Naive B cell (primary cell): Measurements from ENCODE around the gene MYH9. TPM values are rescaled to one million over a fixed set of nuclear protein-coding genes. Genes with fewer than 3 reads are reported as not detected.
"Not testable (repeated sequence)": the region's sequence is repeated elsewhere in the genome, so short reads cannot be mapped to it uniquely, and the experiment has no call there.

Source experiments
- ATAC-seq, 2 donors: fragments of 150-1000 bp; cut with Tn5 transposase; 2 replicates each; pipeline ENCODE4 v1.10.0; 2021; ENCODE audit warnings: low read depth in 2 of 2, mild to moderate bottlenecking in 2 of 2, moderate library complexity in 2 of 2
- DNase-seq: peaks from one replicate; pipeline ENCODE4 v3.0.0; 2022
- H3K27ac Mint-ChIP-seq, 6 donors: one replicate each; pipeline ENCODE4 v1.8.0; 2020 to 2022; ENCODE audit warnings: mild to moderate bottlenecking in 6 of 6, mixed read lengths in 6 of 6, moderate library complexity in 5 of 6, inconsistent platforms in 2 of 6
- H3K27me3 Mint-ChIP-seq, 3 donors: one replicate each; pipeline ENCODE4 v1.8.0; 2021 to 2022; ENCODE audit warnings: mixed read lengths in 3 of 3, mild to moderate bottlenecking in 1 of 3
- H3K36me3 Mint-ChIP-seq, 2 donors: one replicate each; pipeline ENCODE4 v1.8.0; 2020 to 2022; ENCODE audit warnings: mixed read lengths in 2 of 2, inconsistent platforms in 1 of 2, mild to moderate bottlenecking in 1 of 2
- H3K4me1 Mint-ChIP-seq, 3 donors: one replicate each; pipeline ENCODE4 v1.8.0; 2020 to 2022; ENCODE audit warnings: mixed read lengths in 3 of 3, inconsistent platforms in 1 of 3, mild to moderate bottlenecking in 1 of 3, moderate library complexity in 1 of 3
- H3K4me3 Mint-ChIP-seq, 8 donors: one replicate each; pipeline ENCODE4 v1.8.0; 2020 to 2022; ENCODE audit warnings: mild to moderate bottlenecking in 8 of 8, mixed read lengths in 8 of 8, moderate library complexity in 8 of 8, inconsistent platforms in 2 of 8
- H3K9me3 Mint-ChIP-seq, 7 donors: one replicate each; pipeline ENCODE4 v1.8.0; 2020 to 2022; ENCODE audit warnings: mixed read lengths in 7 of 7, mild to moderate bottlenecking in 5 of 7, inconsistent platforms in 2 of 7, moderate library complexity in 1 of 7
- polyA plus RNA-seq, 6 donors: library from polyadenylated mRNA; unstranded; fragments of 300-500 nt; fragmentation: Illumina TruSeq; gene quantifications; one replicate each; pipeline ENCODE4 v1.2.3, GENCODE V29; 2021; ENCODE audit warnings: low read depth in 6 of 6

The MYH9 gene
- polyA plus RNA-seq, 6 donors from 2014 or later: 17.3 to 255 (median 64.5) TPM

DNA sequence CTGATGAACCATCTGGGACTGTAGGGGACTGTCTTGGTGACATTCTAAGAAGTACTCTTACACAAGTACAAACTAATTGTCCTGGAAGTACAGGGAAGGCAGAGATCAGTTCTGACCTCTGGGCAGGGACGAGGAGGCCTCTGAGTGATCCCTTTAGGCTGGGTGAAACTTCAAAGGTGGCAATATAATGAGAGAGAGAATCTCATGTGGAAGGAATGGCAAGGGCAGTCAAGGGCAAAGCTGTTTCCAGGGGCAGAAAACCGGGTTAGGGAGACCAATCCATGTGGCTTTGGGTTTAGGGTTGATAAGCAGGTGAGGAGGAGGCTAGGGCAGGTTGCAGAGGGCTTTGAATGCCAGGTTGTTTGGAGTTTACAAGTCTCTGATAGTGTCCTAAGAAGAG is 21.3 kb upstream of the MYH9 start:
- peak overlapping the region; percentile 86 to 99 (median 93) for H3K27ac Mint-ChIP-seq
- H3K36me3 Mint-ChIP-seq: no peaks in the 10 kb centered on the region
- no peaks in the 10 kb centered on the region for H3K27me3 Mint-ChIP-seq
- DNase-seq: no peak
- ATAC-seq: no peak
- no peaks in the 10 kb centered on the region for H3K9me3 Mint-ChIP-seq
- H3K4me3 Mint-ChIP-seq: peak overlapping the region; percentile 31 to 91 (median 60)
- peaks cover 45 to 73% (median 68%) of the 10 kb centered on the region in 3 donors for H3K4me1 Mint-ChIP-seq

DNA sequence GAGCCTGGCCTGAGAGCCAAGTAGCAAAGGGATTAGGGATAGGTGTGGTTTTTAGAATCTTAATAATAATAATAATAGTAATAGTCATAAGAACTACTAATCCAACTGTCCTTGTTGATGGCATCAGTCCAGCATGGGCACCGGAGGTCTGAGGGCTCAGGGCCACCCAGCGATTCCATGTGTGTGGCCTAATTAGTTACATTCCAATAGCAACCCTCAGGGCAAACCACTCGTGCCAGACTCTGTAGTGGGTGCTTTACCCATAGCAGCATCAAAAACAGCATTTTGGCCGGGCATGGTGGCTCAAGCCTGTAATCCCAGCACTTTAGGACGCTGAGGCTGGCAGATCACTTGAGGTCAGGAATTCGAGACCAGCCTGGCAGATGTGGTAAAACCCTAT is 19.0 kb upstream of the MYH9 start:
- Mint-ChIP-seq H3K4me3 (peak overlapping the region in 4 of 8 donors; percentile 41 to 67 (median 58)), H3K36me3 (no peaks in the 10 kb centered on the region), H3K27ac (peak overlapping the region; percentile 20 to 97 (median 89)), H3K4me1 (peaks cover 41 to 72% (median 61%) of the 10 kb centered on the region in 3 donors), H3K9me3 (no peaks in the 10 kb centered on the region), H3K27me3 (no peaks in the 10 kb centered on the region)
- no peak for ATAC-seq
- no peak for DNase-seq

DNA sequence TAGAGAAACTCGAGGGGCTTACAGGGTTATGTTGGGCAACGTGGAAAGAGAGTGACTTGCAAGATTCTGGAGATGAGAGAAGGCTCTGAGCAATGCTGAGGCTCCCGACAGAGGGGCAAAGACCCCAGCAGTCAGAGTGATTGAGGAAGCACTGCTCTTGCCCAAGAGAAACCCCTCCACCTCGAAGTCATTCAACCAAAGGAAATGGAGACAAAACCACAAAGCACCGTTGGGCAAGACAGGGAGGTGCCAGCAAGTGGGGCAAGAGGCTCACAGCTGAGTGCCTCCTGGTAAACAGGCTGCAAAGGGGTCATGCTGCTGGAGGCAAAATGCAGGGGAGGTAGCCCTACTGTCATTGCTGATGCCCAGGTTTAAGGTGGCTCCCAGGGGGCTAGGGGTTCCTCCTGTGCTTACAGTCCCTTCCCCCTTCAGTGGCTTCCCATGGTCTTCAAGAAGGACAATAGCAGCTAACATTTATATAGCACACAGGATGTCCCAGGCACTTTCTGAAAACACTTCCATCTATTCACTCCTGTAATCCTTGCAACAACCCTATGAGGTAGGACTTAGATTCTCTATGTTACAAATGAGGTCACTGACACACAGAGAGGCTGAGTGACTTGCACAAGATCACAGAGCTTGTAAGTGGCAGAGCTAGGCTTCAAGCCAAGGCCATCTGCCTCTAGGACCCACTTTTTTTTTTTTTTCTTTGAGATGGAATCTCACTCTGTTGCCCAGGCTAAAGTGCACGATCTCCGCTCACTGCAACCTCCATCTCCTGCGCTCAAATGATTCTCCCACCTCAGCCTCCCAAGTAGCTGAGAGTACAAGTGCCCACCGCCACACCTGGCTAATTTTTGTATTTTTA is 18.1 kb upstream of the MYH9 start:
- Mint-ChIP-seq H3K4me3 (peak overlapping the region; percentile 23 to 78 (median 64)), H3K27me3 (no peaks in the 10 kb centered on the region), H3K9me3 (no peaks in the 10 kb centered on the region), H3K27ac (peak overlapping the region; percentile 88 to 97 (median 93)), H3K36me3 (no peaks in the 10 kb centered on the region), H3K4me1 (peaks cover 41 to 71% (median 61%) of the 10 kb centered on the region in 3 donors)
- ATAC-seq: peak; percentile 81
- peak; percentile 78 for DNase-seq

DNA sequence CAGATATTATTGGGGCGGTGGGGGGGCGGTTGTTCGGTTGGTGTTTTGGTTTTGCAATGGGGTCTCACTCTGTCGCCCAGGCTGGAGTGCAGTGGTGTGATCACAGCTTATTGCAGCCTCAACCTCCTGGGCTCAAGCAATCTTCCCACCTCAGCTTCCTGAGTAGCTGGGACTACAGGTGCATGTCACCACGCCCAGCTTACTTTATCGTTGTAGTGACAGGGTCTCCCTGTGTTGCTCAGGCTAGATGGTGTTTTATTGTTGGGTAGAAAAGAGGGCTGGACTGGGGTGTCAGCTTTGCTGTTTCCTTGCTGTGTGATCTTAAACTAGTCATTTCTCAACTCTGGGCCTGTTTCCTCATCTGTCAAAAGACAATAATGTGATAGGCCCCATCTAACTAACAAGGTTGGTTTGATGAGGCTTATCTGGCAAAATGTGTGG is 17.5 kb upstream of the MYH9 start:
- Mint-ChIP-seq H3K27me3 (no peaks in the 10 kb centered on the region), H3K27ac (peak overlapping the region; percentile 88 to 97 (median 93)), H3K9me3 (no peaks in the 10 kb centered on the region), H3K36me3 (no peaks in the 10 kb centered on the region), H3K4me3 (peak overlapping the region; percentile 23 to 78 (median 64)), H3K4me1 (peaks cover 37 to 66% (median 55%) of the 10 kb centered on the region in 3 donors)
- ATAC-seq (peak; percentile 31 to 49), DNase-seq (no peak)

DNA sequence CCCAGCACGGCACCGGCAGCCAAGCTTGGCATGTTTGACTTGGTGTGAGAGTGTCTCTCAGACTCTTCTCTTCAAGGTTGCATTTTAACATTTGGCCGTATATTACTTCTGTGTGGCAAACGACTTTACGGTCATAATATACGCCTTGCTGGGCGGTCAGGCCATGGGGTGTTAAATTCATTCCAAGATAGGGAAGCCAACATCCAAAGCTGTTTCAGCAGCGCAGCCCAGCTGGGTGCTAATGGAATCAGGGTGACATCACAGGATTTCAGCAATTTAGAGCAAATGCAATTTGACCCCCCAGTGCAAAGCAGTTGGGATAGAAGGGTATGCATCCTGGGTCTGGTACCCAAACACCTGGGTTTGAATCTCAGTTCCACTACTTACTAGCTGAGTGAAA is 16.7 kb upstream of the MYH9 start:
- H3K27me3 Mint-ChIP-seq: no peaks in the 10 kb centered on the region
- no peaks in the 10 kb centered on the region for H3K36me3 Mint-ChIP-seq
- H3K9me3 Mint-ChIP-seq: no peaks in the 10 kb centered on the region
- peaks cover 34 to 63% (median 52%) of the 10 kb centered on the region in 3 donors for H3K4me1 Mint-ChIP-seq
- peak overlapping the region in 4 of 6 donors; percentile 88 to 97 (median 94) for H3K27ac Mint-ChIP-seq
- DNase-seq: no peak
- no peak for ATAC-seq
- H3K4me3 Mint-ChIP-seq: peak overlapping the region in 5 of 8 donors; percentile 55 to 78 (median 67)

DNA sequence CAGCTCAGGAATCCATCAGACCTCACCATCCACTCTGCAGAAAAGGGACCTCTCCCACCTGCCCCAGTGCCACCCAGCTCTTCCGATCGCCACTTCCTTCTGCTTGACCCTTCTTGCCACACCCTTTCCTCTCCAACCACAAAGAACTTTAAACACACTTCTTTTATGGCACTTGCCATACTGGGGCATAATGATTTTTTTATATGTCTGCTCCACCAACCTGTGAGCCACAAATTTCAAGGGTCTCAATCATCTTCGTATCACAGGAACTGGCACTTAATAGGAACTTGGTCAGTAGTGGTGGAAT is 11.7 kb upstream of the MYH9 start:
- ATAC-seq: no peak
- Mint-ChIP-seq H3K36me3 (no peaks in the 10 kb centered on the region), H3K27ac (peak overlapping the region in 3 of 6 donors; percentile 21 to 69 (median 59)), H3K4me1 (peaks cover 30 to 59% (median 45%) of the 10 kb centered on the region in 3 donors), H3K9me3 (no peaks in the 10 kb centered on the region), H3K4me3 (peak overlapping the region in 5 of 8 donors; percentile 13 to 52 (median 41)), H3K27me3 (no peaks in the 10 kb centered on the region)
- DNase-seq: no peak

DNA sequence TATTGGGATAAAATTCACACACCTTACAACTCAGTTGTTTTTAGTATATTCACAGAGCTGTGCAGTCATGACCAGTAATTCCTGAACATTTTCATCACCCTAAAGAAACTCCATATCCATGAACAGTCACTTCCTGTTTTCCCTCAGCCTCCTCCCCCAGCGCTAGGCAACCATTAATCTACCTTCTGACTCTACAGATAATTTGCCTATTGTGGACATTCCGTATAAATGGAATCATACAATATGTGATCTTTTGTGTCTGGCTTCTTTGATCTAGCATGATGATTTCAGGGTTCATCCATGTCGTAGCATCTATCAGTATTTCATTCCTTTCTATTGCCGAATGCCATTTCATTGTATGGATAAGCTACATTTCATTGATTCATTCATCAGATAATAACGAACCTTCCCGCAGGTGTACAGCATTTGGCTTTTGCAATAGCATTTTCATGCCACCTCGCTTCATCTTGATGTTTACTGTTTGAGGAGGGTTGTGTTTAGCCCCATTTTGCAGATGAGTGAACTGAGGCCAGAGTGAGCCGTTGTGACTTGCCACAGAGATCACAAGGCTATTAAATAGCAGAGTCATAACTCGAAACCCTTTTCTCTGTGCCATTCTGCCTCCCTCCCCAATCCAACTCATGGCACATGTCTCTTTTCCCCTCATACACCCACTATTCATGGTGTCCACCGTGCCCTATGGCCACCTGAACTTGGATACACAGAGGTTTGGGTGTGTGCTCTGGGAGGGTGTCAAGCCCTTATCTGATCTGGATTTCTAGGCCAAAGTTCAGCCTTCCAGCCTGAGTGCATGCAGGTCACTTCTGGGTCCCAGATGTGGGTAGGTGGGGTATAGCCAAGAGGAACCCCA is 11.1 kb upstream of the MYH9 start:
- H3K27me3 Mint-ChIP-seq: no peaks in the 10 kb centered on the region
- DNase-seq (no peak), ATAC-seq (no peak)
- peak overlapping the region in 1 of 6 donors; percentile 59 for H3K27ac Mint-ChIP-seq
- peak overlapping the region in 3 of 8 donors; percentile 41 to 52 (median 47) for H3K4me3 Mint-ChIP-seq
- peaks cover 30 to 61% (median 48%) of the 10 kb centered on the region in 3 donors for H3K4me1 Mint-ChIP-seq
- H3K9me3 Mint-ChIP-seq: no peaks in the 10 kb centered on the region
- H3K36me3 Mint-ChIP-seq: no peaks in the 10 kb centered on the region

DNA sequence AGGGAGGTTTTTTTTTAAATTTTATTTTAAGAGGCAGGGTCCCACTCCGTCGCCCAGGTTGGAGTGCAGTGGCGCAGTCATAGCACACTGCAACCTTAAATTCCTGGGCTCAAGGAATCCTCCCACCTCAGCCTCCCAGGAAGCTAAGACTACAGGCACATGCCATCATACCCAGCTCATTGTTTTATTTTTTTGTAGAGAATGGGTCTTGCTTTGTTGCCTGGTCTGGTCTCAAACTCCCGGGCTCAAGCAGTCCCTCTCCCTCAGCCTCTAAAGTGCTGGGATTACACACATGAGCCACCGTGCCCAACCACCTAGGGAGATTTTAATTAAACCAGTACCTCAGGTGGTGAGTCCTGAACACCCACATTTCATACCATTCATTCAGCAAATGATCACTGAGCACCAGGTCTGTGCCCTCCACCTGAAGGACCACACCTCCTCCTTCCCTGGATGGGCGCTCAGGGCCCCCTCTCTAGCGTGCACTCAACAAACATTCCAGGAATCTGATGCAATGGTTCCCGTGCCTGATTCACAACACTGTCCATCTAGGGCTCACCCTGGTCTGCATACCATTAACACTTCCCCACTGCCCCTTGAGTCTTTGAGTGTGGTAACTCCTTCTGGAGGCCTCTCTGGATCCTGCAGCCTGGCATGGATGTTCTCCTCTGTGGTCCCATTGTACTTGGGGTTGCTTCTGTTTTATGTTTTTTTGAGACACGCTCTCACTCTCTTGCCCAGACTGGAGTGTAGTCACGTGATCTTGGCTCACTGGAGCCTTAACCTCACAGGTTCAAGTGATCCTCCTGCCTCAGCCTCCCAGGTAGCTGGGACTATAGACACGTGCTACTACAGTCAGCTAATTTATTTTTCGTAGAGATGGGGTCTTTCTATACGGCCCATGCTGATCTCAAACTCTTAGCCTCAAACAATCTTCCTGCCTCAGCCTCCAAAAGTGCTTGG is 9.6 kb upstream of the MYH9 start:
- Mint-ChIP-seq H3K4me1 (peaks cover 32 to 71% (median 54%) of the 10 kb centered on the region in 3 donors), H3K27me3 (no peaks in the 10 kb centered on the region), H3K9me3 (no peaks in the 10 kb centered on the region), H3K4me3 (peak overlapping the region in 2 of 8 donors; percentile 12 to 59), H3K27ac (peak overlapping the region; percentile 19 to 81 (median 58)), H3K36me3 (no peaks in the 10 kb centered on the region)
- ATAC-seq (no peak), DNase-seq (no peak)

DNA sequence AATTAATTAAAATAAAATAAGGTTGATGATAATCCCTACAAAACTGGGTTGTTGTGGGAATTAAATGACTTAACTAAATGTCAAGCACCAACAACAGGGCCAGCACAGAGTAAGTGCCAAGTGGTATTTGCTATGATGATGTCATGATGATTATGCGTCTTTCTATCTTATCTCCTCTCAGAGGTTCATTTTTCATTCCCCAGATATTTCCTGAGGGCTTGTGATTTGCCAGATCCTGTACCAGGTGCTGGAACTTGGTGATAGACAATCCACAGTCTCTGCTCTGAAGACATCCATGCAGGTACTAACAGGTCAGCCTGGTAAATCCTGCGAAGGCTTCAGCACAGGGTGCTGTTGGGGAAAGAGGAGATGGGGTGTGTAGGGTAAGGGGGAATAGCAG is 8.1 kb upstream of the MYH9 start:
- H3K4me1 Mint-ChIP-seq: peaks cover 36 to 81% (median 68%) of the 10 kb centered on the region in 3 donors
- DNase-seq (no peak), ATAC-seq (no peak)
- H3K27ac Mint-ChIP-seq: peak overlapping the region in 3 of 6 donors; percentile 13 to 94 (median 94)
- H3K27me3 Mint-ChIP-seq: no peaks in the 10 kb centered on the region
- no peaks in the 10 kb centered on the region for H3K9me3 Mint-ChIP-seq
- H3K4me3 Mint-ChIP-seq: no peak overlapping the region
- H3K36me3 Mint-ChIP-seq: no peaks in the 10 kb centered on the region

DNA sequence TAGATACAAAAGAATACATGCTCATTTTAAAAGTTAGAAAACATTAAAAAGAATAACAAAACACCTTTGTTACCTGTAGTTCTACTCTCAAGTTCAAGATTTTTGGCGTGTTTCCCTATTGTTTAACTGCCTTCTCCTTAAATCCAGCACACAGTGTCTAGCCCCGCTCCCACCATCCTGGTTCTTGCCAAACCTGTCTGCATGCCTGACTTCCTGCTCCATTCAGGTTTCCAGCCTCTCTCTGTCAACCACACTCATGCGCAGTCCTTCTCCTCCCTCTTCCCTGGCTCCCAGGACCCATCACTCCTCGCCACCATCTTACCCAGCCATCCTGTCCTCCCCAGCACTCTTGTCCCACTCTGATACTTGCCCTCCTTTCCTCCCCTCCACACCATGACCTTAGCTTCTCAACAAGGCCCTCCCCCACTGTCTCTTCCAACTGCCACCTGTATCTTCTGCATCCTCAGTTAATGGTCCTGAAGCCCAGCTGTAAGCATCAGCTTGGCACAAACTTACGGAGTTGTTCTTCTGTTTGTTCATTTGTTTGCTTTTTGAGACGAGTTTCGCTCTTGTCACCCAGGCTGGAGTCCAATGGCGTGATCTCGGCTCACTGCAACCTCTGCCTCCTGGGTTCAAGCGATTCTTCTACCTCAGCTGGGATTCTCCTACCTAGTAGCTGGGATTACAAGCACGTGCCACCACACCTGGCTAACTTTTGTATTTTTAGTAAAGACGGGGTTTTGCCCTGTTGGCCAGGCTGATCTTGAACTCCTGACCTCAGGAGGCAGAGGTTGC is 7.5 kb upstream of the MYH9 start:
- no peaks in the 10 kb centered on the region for H3K27me3 Mint-ChIP-seq
- peak overlapping the region in 3 of 6 donors; percentile 6 to 80 (median 50) for H3K27ac Mint-ChIP-seq
- H3K9me3 Mint-ChIP-seq: no peaks in the 10 kb centered on the region
- H3K4me1 Mint-ChIP-seq: peaks cover 41 to 86% (median 74%) of the 10 kb centered on the region in 3 donors
- H3K4me3 Mint-ChIP-seq: no peak overlapping the region
- H3K36me3 Mint-ChIP-seq: no peaks in the 10 kb centered on the region
- ATAC-seq (no peak), DNase-seq (no peak)

DNA sequence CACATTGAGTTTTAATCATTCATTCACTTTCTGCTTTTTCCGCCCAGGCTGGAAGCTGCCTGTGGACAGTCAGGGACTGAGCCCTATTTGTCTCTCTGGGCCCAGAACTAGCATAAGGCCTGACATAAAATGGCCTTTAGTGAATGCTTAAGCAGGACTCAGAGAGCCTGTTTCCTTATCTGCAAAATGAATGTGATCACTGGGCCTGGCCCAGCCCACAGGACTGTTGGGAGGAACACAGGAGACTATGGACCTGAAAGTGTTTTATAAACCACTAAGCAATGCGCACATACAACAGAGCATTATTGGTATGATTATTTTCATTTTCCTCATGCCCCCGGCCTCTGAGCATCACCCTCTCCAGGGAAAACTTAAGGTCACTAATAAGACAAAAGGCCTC is 3.9 kb upstream of the MYH9 start:
- Mint-ChIP-seq H3K4me1 (peaks cover 27 to 74% (median 65%) of the 10 kb centered on the region in 3 donors), H3K36me3 (peaks cover 0 to 2% of the 10 kb centered on the region in 2 donors), H3K27me3 (no peaks in the 10 kb centered on the region), H3K9me3 (no peaks in the 10 kb centered on the region), H3K27ac (peak overlapping the region in 5 of 6 donors; percentile 53 to 92 (median 90)), H3K4me3 (peak overlapping the region in 6 of 8 donors; percentile 52 to 88 (median 65))
- DNase-seq (no peak), ATAC-seq (no peak)

DNA sequence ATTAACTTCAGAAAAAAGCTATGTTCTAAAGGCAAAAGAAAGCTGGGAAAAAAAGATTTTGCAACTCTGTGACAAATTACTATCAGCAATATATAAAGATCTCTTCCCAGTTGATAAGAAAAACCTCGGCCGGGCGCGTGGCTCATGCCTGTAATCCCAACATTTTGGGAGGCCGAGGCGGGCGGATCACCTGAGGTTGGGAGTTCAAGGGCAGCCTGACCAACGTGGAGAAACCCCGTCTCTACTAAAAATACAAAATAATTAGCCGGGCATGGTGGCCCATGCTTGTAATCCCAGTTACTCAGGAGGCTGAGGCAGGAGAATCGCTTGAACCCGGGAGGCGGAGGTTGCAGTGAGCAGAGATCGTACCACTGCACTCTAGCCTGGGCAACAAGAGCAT is 1.4 kb upstream of the MYH9 start:
- ATAC-seq, H3K36me3 Mint-ChIP-seq, H3K27me3 Mint-ChIP-seq, DNase-seq, H3K9me3 Mint-ChIP-seq: not testable (repeated sequence)
- H3K4me1 Mint-ChIP-seq: peaks cover 35 to 77% (median 65%) of the 10 kb centered on the region in 3 donors
- peak overlapping the region; percentile 25 to 94 (median 92) for H3K4me3 Mint-ChIP-seq
- H3K27ac Mint-ChIP-seq: peak overlapping the region in 3 of 6 donors; percentile 54 to 81 (median 78)
